Chondrocyte (in vitro differentiated cells): Measurements from ENCODE around the gene SLIT3. TPM values are rescaled to one million over a fixed set of nuclear protein-coding genes. Genes with fewer than 3 reads are reported as not detected.
A peak's percentile ranks its signal among the peaks of the same experiment; 100 is the strongest.
"Not testable (repeated sequence)": the region's sequence is repeated elsewhere in the genome, so short reads cannot be mapped to it uniquely, and the experiment has no call there.

Experiments
- DNase-seq: peaks from one replicate; pipeline ENCODE4 v3.0.0; 2021; ENCODE audit warnings: mixed read lengths, low spot score
- H3K27ac Mint-ChIP-seq: one replicate; pipeline ENCODE4 v1.8.0; 2021; ENCODE audit warnings: mild to moderate bottlenecking, moderate library complexity, mixed read lengths; ENCODE audit not compliant: unreplicated experiment
- H3K27me3 Mint-ChIP-seq: 2 replicates; pipeline ENCODE4 v1.8.0; 2021; ENCODE audit warnings: low read depth, mixed read lengths
- H3K36me3 Mint-ChIP-seq: 2 replicates; pipeline ENCODE4 v1.8.0; 2021; ENCODE audit warnings: low read depth, mixed read lengths
- H3K4me1 Mint-ChIP-seq: 2 replicates; pipeline ENCODE4 v1.8.0; 2021; ENCODE audit warnings: low read depth, mild to moderate bottlenecking, mixed read lengths
- H3K4me3 Mint-ChIP-seq: one replicate; pipeline ENCODE4 v1.8.0; 2021; ENCODE audit warnings: mild to moderate bottlenecking, moderate library complexity, mixed read lengths; ENCODE audit not compliant: unreplicated experiment
- H3K9me3 Mint-ChIP-seq: 2 replicates; pipeline ENCODE4 v1.8.0; 2021; ENCODE audit warnings: low read depth, mixed read lengths
- total RNA-seq: library from RNA; stranded (reverse); gene quantifications from 3 replicates; pipeline ENCODE4 v1.2.1, GENCODE V29; 2021
- TF ChIP-seq, protein P1 (sequence below): fragments of 200-600 bp; sonication (generic); IDR thresholded peaks from 2 replicates; pipeline ENCODE4 v1.5.0; 2021; ENCODE audit warnings: antibody characterized with exemption, mild to moderate bottlenecking, moderate library complexity

Gene SLIT3
- total RNA-seq, 1 donor from 2014 or later: 116 TPM

DNA sequence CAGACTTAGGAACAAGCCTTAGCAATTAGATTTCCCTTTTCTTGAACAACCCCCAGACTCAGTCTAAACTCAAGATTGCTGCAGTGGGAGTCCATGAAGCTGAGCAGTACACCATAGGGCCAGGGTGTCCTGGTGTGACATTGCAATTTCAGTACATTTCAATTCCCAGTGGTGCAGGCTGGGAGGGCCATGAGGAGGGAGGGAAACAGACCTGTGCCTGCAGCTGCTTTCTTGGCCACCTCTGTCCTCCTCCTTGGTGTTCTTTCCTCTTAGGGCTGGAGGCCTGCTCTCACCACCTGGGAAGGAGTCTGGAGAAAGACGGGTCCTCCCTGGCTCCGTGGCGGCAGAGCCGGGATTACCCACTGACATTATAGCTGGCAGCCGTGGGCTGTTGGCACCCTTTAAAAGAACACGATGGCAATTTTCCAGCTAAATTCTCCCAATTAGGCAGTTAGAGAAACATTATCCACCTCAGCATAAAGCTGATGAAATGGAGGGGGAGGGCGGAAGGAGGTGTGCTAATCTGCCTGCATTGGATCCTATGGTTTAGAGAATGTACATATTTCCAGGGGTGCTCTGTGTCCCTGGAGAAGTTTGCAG lies 186.4 kb downstream of the SLIT3 start:
- TF ChIP-seq, protein P1, sequence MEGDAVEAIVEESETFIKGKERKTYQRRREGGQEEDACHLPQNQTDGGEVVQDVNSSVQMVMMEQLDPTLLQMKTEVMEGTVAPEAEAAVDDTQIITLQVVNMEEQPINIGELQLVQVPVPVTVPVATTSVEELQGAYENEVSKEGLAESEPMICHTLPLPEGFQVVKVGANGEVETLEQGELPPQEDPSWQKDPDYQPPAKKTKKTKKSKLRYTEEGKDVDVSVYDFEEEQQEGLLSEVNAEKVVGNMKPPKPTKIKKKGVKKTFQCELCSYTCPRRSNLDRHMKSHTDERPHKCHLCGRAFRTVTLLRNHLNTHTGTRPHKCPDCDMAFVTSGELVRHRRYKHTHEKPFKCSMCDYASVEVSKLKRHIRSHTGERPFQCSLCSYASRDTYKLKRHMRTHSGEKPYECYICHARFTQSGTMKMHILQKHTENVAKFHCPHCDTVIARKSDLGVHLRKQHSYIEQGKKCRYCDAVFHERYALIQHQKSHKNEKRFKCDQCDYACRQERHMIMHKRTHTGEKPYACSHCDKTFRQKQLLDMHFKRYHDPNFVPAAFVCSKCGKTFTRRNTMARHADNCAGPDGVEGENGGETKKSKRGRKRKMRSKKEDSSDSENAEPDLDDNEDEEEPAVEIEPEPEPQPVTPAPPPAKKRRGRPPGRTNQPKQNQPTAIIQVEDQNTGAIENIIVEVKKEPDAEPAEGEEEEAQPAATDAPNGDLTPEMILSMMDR: no peak
- Mint-ChIP-seq H3K27me3 (no peaks in the 10 kb centered on the region), H3K4me1 (peaks cover 4% of the 10 kb centered on the region), H3K36me3 (peaks cover 16% of the 10 kb centered on the region), H3K27ac (no peak overlapping the region), H3K9me3 (peaks cover 3% of the 10 kb centered on the region), H3K4me3 (no peak overlapping the region)
- DNase-seq: no peak

DNA sequence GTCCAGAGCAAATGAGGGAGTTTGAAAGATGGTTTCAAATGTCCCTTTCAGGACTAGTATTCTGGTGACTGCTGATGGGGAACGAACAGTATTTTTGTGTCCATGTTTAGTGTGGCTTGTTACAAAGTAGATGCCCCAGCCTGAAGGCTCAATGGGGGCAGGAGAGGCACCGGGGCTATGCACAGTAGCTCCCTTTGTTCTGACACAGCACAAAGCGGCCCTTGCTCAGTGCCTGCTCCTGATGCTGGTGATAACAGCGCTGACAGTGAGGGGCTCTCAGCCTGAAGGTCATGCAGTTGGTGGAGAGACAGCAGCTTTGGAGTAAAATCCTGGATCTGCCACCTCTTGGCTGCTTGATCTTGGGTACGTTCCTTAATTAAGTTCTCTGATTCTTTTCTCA lies 188.9 kb downstream of the SLIT3 start:
- TF ChIP-seq, protein P1: no peak
- H3K4me3 Mint-ChIP-seq: no peak overlapping the region
- DNase-seq: no peak
- H3K36me3 Mint-ChIP-seq: peaks cover 22% of the 10 kb centered on the region
- H3K4me1 Mint-ChIP-seq: peaks cover 20% of the 10 kb centered on the region
- H3K27me3 Mint-ChIP-seq: no peaks in the 10 kb centered on the region
- no peak overlapping the region for H3K27ac Mint-ChIP-seq
- peaks cover 4% of the 10 kb centered on the region for H3K9me3 Mint-ChIP-seq

DNA sequence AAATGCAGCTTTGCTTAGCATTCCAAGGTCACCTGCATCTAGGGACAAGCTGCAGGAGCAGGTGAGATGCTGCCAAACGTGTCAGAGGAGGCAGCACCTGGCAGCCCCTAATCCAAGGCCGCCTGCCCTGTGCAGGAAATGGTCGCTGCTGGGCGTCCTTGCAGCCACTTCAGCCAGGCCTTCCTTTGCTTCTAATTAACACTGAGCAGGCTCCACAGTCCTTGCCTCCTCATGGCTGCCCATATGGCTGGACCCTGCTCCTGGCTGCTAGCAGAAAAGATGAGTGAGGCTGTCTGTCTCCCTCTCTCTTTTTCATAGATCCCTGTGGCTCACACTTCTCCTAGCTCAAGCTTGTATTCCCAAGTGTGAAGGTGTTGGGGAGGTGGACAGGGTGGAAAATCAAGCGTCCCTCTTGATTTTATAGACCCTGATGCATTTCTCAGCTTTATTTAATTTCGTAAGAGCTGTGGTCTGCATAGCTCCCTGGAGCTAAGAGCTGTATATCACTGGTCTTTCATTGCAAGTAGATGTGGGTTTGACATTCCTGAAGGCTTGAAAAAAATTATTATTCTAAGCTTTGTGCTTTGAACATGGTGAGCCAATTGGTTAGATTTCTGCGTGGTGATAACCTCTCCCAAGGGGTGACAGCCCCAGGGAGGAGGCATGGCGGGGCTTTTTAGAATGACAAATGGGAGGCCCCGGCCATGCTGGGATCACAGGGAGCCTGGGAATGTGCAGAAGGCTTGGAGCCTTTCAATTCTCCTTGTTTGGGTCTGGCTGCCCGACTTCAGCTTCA lies 193.8 kb downstream of the SLIT3 start:
- Mint-ChIP-seq H3K9me3 (peaks cover 4% of the 10 kb centered on the region), H3K27me3 (no peaks in the 10 kb centered on the region), H3K27ac (peak overlapping the region; percentile 74), H3K36me3 (peaks cover 16% of the 10 kb centered on the region), H3K4me3 (no peak overlapping the region), H3K4me1 (peaks cover 28% of the 10 kb centered on the region)
- TF ChIP-seq, protein P1: no peak
- DNase-seq: no peak

DNA sequence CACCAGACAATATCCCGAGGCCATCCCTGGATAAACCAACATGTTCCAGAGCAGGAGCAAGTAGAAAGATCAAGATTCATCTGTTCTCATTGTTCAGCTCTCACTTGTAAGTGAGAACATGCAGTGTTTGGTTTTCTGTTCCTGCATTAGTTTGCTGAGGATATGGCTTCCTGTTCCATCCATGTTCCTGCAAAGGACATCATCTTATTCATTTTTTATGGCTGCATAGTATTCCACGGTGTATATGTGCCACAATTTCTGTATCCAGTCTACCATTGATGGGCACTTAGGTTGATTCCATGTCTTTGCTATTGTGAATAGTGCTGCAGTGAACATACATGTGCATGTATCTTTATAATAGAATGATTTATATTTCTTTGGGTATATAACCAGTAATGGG lies 195.4 kb downstream of the SLIT3 start:
- peaks cover 14% of the 10 kb centered on the region for H3K36me3 Mint-ChIP-seq
- not testable (repeated sequence) for H3K27me3 Mint-ChIP-seq

DNA sequence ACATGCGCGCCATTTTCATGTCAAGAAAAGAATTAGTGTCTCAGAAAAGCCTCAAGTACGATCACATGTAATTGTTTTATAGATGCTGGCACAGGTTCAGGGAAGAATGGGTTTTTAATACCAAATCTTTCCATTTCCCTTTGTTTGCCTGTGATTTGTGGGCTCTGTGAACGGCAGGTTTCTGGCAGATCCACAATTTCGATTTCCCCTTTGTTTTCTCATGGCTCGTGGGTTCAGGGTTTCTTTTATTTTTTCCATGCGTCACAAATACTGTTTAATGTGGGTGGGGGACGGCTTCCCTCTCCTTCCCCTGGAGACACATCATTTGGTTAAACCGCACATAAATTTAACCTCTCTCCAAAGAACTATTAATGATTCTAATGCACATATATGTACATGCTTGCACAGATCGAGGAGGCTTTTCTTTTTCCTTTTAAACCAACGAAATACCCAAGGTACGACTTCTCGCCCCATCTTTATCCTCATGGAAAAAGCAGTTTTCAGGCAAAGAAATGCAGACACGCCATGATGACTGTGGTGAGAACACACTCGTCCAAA lies 195.9 kb downstream of the SLIT3 start:
- H3K27ac Mint-ChIP-seq: no peak overlapping the region
- H3K36me3 Mint-ChIP-seq: peaks cover 14% of the 10 kb centered on the region
- H3K4me3 Mint-ChIP-seq: no peak overlapping the region
- peaks cover 4% of the 10 kb centered on the region for H3K9me3 Mint-ChIP-seq
- H3K27me3 Mint-ChIP-seq: no peaks in the 10 kb centered on the region
- TF ChIP-seq, protein P1: no peak
- H3K4me1 Mint-ChIP-seq: peaks cover 44% of the 10 kb centered on the region
- no peak for DNase-seq

More for the DNA sequence above, 195.4 kb downstream of the SLIT3 start:
- DNase-seq, H3K4me3 Mint-ChIP-seq, H3K9me3 Mint-ChIP-seq, H3K27ac Mint-ChIP-seq: not testable (repeated sequence)
- H3K4me1 Mint-ChIP-seq: peaks cover 38% of the 10 kb centered on the region
